Fibroblast of lung (primary cell): Measurements from ENCODE around the gene CCDC7. TPM values are rescaled to one million over a fixed set of nuclear protein-coding genes. Genes with fewer than 3 reads are reported as not detected.

Source experiments
- DNase-seq, 2 donors: peaks; one replicate each; pipeline versions ENCODE4 v3.0.0 to v3.0.0-alpha.2; 2010; ENCODE audit warnings: low read depth in 2 of 2
- H2AFZ ChIP-seq: 2 replicates; pipeline ENCODE4 v1.5.1; 2012; ENCODE audit warnings: low read length, control low read depth, inconsistent platforms
- H3K27ac ChIP-seq: 2 replicates; pipeline ENCODE4 v1.5.1; 2011; ENCODE audit warnings: low read length, control low read depth; ENCODE audit not compliant: insufficient read depth
- H3K27me3 ChIP-seq: 2 replicates; pipeline ENCODE4 v1.5.1; 2011; ENCODE audit warnings: mild to moderate bottlenecking, low read length; ENCODE audit not compliant: control insufficient read depth, insufficient read depth
- H3K36me3 ChIP-seq: 2 replicates; pipeline ENCODE4 v1.5.1; 2011; ENCODE audit warnings: low read length; ENCODE audit not compliant: control insufficient read depth, insufficient read depth
- H3K4me1 ChIP-seq: 2 replicates; pipeline ENCODE4 v1.5.1; 2011; ENCODE audit warnings: low read length; ENCODE audit not compliant: control insufficient read depth, insufficient read depth; ENCODE audit errors: extremely low read depth
- H3K4me2 ChIP-seq: 2 replicates; pipeline ENCODE4 v1.5.1; 2011; ENCODE audit warnings: low read length, control low read depth; ENCODE audit not compliant: insufficient read depth; ENCODE audit errors: extremely low read depth
- H3K4me3 ChIP-seq, 4 experiments: fragments of 200-600 bp in 1 of 4; sonication (generic) in 1 of 4; replicated peaks in 1 of 4; 2 replicates each; pipeline ENCODE4 v1.5.1; 2011 to 2016; ENCODE audit warnings: low read length in 4 of 4, low read depth in 3 of 4, mild to moderate bottlenecking in 3 of 4, control low read depth in 2 of 4, inconsistent platforms in 1 of 4, mixed read lengths in 1 of 4; ENCODE audit not compliant: insufficient read depth in 1 of 4; ENCODE audit errors: control extremely low read depth in 1 of 4
- H3K79me2 ChIP-seq: 2 replicates; pipeline ENCODE4 v1.5.1; 2012; ENCODE audit warnings: mild to moderate bottlenecking, low read length, inconsistent platforms; ENCODE audit not compliant: control insufficient read depth, insufficient read depth
- H3K9ac ChIP-seq: 2 replicates; pipeline ENCODE4 v1.5.1; 2011; ENCODE audit warnings: mild to moderate bottlenecking, low read length, control low read depth; ENCODE audit not compliant: insufficient read depth
- H3K9me3 ChIP-seq: 2 replicates; pipeline ENCODE4 v1.5.1; 2012; ENCODE audit warnings: low read depth, low read length; ENCODE audit not compliant: control insufficient read depth, insufficient read depth
- H4K20me1 ChIP-seq: 2 replicates; pipeline ENCODE4 v1.5.1; 2011; ENCODE audit warnings: low read length; ENCODE audit not compliant: control insufficient read depth, insufficient read depth; ENCODE audit errors: extremely low read depth
- EZH2 ChIP-seq: IDR thresholded peaks from 2 replicates; pipeline ENCODE4 v1.5.1; 2012; ENCODE audit warnings: low read length, control low read depth, mild to moderate bottlenecking; ENCODE audit errors: missing control alignments
- polyA plus RNA-seq, 2 donors: library from polyadenylated mRNA; depleted of rRNA in 1 of 2; stranded (reverse) in 1 of 2; unstranded in 1 of 2; fragments of >200 nt; gene quantifications; 2 replicates each; pipeline ENCODE4 v1.2.1, GENCODE V29; 2011 to 2012; ENCODE audit warnings: missing spikeins in 1 of 2
- total RNA-seq: library from RNA; depleted of rRNA; stranded (reverse); fragments of >200 nt; gene quantifications from 2 replicates; pipeline ENCODE4 v1.2.1, GENCODE V29; 2014
- TF ChIP-seq, protein P1 (sequence below), 2 donors: IDR thresholded peaks in 1 of 2; conservative IDR thresholded peaks in 1 of 2; 1 replicate in 1 of 2; 2 replicates in 1 of 2; pipeline ENCODE4 v1.5.1; 2011 to 2012; ENCODE audit warnings: low read length in 2 of 2, control low read depth in 1 of 2, inconsistent platforms in 1 of 2, low read depth in 1 of 2, mild to moderate bottlenecking in 1 of 2

The CCDC7 gene
- total and polyA plus RNA-seq, 2 donors (not counting 1 experiment from before 2014, with no cell fraction given) = 1.0 to 19.5 TPM

DNA sequence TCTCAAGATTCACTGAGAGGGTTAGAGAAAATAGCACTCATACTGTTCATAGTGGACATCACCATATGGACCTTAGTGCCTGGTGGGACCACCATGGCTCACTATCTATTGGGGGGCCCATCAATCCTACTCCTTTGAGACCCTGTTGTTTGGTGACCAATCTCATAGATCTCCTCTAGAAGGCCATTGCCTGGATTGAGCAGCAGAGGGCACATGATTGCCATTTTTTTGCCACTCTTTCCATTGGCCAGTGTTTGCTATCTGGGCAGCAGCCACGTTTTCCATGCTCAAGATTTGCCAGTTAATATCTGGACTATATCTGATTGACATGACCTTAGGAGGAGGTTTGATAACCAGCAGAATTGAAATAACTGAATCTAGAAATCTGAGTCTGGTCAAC lies 267.6 kb downstream of the CCDC7 start:
- DNase-seq = no peak
- H3K9ac ChIP-seq = no peak overlapping the region
- H3K27ac ChIP-seq = no peak overlapping the region
- H3K4me1 ChIP-seq = no peaks in the 10 kb centered on the region
- H4K20me1 ChIP-seq = no peaks in the 10 kb centered on the region
- H2AFZ ChIP-seq = no peak overlapping the region
- no peak overlapping the region for H3K4me2 ChIP-seq
- no peaks in the 10 kb centered on the region for H3K9me3 ChIP-seq
- no peaks in the 10 kb centered on the region for H3K27me3 ChIP-seq
- no peaks in the 10 kb centered on the region for H3K79me2 ChIP-seq
- TF ChIP-seq, protein P1, sequence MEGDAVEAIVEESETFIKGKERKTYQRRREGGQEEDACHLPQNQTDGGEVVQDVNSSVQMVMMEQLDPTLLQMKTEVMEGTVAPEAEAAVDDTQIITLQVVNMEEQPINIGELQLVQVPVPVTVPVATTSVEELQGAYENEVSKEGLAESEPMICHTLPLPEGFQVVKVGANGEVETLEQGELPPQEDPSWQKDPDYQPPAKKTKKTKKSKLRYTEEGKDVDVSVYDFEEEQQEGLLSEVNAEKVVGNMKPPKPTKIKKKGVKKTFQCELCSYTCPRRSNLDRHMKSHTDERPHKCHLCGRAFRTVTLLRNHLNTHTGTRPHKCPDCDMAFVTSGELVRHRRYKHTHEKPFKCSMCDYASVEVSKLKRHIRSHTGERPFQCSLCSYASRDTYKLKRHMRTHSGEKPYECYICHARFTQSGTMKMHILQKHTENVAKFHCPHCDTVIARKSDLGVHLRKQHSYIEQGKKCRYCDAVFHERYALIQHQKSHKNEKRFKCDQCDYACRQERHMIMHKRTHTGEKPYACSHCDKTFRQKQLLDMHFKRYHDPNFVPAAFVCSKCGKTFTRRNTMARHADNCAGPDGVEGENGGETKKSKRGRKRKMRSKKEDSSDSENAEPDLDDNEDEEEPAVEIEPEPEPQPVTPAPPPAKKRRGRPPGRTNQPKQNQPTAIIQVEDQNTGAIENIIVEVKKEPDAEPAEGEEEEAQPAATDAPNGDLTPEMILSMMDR (conservative IDR thresholded peaks at IDR 0.05 in 1 of 2, IDR thresholded peaks at IDR 0.05 in 1 of 2; ENCODE audit: low read depth in 1 of 2, low read length in 2 of 2) = no peak
- no peak for TF ChIP-seq EZH2
- H3K4me3 ChIP-seq = no peak overlapping the region
- no peaks in the 10 kb centered on the region for H3K36me3 ChIP-seq

DNA sequence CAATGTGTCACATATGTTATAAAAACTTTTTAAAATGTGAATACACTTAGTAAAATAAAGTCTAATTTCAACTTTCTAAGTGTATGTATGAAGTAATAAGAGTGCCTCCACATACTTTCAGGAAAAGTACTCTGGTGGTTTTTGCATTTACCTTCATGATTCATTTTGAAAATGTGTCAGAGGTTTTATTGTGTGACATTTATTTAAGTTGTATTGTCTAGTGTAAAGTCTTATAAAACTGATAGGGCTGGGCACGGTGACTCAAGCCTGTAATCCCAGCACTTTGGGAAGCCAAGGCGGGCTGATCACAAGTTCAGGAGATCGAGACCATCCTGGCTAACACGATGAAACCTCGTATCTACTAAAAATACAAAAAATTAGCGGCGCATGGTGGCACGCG lies 285.6 kb downstream of the CCDC7 start:
- TF ChIP-seq, protein P1 (conservative IDR thresholded peaks at IDR 0.05 in 1 of 2, IDR thresholded peaks at IDR 0.05 in 1 of 2; ENCODE audit: low read depth in 1 of 2, low read length in 2 of 2) = no peak
- no peak for TF ChIP-seq EZH2
- no peak overlapping the region for H3K4me2 ChIP-seq

DNA sequence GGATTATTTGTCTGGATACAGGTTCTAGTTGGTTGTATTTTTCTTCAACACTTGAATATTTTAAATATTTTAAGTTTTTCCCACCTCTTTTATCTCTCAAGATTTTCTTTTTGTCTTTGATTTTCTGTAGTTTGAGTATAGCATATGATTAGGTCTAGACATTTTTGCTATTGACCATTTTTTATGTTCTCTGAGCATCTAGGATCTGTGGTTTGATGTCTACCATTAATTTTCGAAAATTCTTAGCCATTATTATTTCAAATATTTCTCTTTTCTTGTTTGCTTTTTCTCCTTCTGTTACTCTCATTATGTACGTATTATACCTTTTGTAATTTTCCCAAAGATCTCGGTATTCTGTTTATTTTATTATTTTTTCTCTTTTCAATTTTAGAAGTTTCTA lies 293.0 kb downstream of the CCDC7 start:
- Histone ChIP-seq H3K27me3 (no peaks in the 10 kb centered on the region), H3K27ac (no peak overlapping the region), H3K4me2 (no peak overlapping the region), H2AFZ (no peak overlapping the region), H3K9me3 (no peaks in the 10 kb centered on the region), H3K4me1 (no peaks in the 10 kb centered on the region), H3K79me2 (no peaks in the 10 kb centered on the region), H3K4me3 (no peak overlapping the region), H3K36me3 (no peaks in the 10 kb centered on the region), H4K20me1 (no peaks in the 10 kb centered on the region), H3K9ac (no peak overlapping the region)
- no peak for TF ChIP-seq EZH2
- TF ChIP-seq, protein P1 (conservative IDR thresholded peaks at IDR 0.05 in 1 of 2, IDR thresholded peaks at IDR 0.05 in 1 of 2; ENCODE audit: low read depth in 1 of 2, low read length in 2 of 2) = no peak
- DNase-seq = no peak

More for the DNA sequence above, 285.6 kb downstream of the CCDC7 start:
- Histone ChIP-seq H3K36me3 (no peaks in the 10 kb centered on the region), H3K27me3 (no peaks in the 10 kb centered on the region), H3K4me1 (no peaks in the 10 kb centered on the region), H3K4me3 (no peak overlapping the region), H3K27ac (no peak overlapping the region), H3K9me3 (no peaks in the 10 kb centered on the region), H4K20me1 (no peaks in the 10 kb centered on the region), H3K9ac (no peak overlapping the region), H2AFZ (no peak overlapping the region), H3K79me2 (no peaks in the 10 kb centered on the region)
- no peak for DNase-seq
